Activated T-helper 2 cell treated with anti-CD3 and anti-CD28 coated beads, Interferon-gamma antibody, Interleukin-2, Interleukin-4, amounts not matched to agents 10 μg/mL and 5 μg/mL and 100 μg/mL, durations not matched to agents 14 hours and 24 hours and 36 hours (primary cell): ENCODE data around the gene PLXDC2. TPM values are rescaled to one million over a fixed set of nuclear protein-coding genes. Genes with fewer than 3 reads are reported as not detected.

Source experiments
- DNase-seq: peaks from one replicate; pipeline ENCODE4 v3.0.0; 2021; ENCODE audit warnings: low spot score
- H3K27ac Mint-ChIP-seq: one replicate; pipeline ENCODE4 v1.8.0; 2021; ENCODE audit warnings: mixed read lengths
- H3K27me3 Mint-ChIP-seq: one replicate; pipeline ENCODE4 v1.8.0; 2021; ENCODE audit warnings: low read depth, mixed read lengths
- H3K36me3 Mint-ChIP-seq: one replicate; pipeline ENCODE4 v1.8.0; 2021; ENCODE audit warnings: low read depth, mixed read lengths
- H3K4me1 Mint-ChIP-seq: one replicate; pipeline ENCODE4 v1.8.0; 2021; ENCODE audit warnings: low read depth, mixed read lengths
- H3K4me3 Mint-ChIP-seq: one replicate; pipeline ENCODE4 v1.8.0; 2021; ENCODE audit warnings: low read depth, mild to moderate bottlenecking, moderate library complexity, mixed read lengths
- H3K9me3 Mint-ChIP-seq: one replicate; pipeline ENCODE4 v1.8.0; 2021; ENCODE audit warnings: mixed read lengths
- intact Hi-C: fragments of 100-400 bp; cut with micrococcal nuclease; formaldehyde crosslinking; loops from one replicate; pipeline ENCODE4 v1.15.1; 2023
- total RNA-seq: library from RNA; stranded (reverse); gene quantifications from 2 replicates; pipeline ENCODE4 v1.2.3, GENCODE V29; 2022

Gene PLXDC2
- total RNA-seq, 1 donor from 2014 or later, result not detected

- Mint-ChIP-seq H3K27me3 (no peaks in the 10 kb centered on the region), H3K9me3 (peaks cover 18% of the 10 kb centered on the region), H3K27ac (no peak overlapping the region), H3K36me3 (no peaks in the 10 kb centered on the region), H3K4me3 (no peak overlapping the region), H3K4me1 (no peaks in the 10 kb centered on the region)
- intact Hi-C loops, result no loop called here
- no peak for DNase-seq
These were observed 60.3 kb downstream of the PLXDC2 start for GRCh38 chr10:19876570-19876969.

- Mint-ChIP-seq H3K9me3 (peaks cover 18% of the 10 kb centered on the region), H3K27me3 (no peaks in the 10 kb centered on the region), H3K27ac (no peak overlapping the region), H3K36me3 (no peaks in the 10 kb centered on the region), H3K4me1 (no peaks in the 10 kb centered on the region), H3K4me3 (no peak overlapping the region)
- DNase-seq, result no peak
- intact Hi-C loops, result no loop called here
These were observed 61.4 kb downstream of the PLXDC2 start for GRCh38 chr10:19877466-19878255.

- no peaks in the 10 kb centered on the region for H3K27me3 Mint-ChIP-seq
- intact Hi-C loops, result no loop called here
- no peak overlapping the region for H3K4me3 Mint-ChIP-seq
These were observed 66.4 kb downstream of the PLXDC2 start for GRCh38 chr10:19882621-19883020.

GRCh38 chr10:19888061-19888660 is 71.9 kb downstream of the PLXDC2 start:
- Mint-ChIP-seq H3K27me3 (no peaks in the 10 kb centered on the region), H3K36me3 (no peaks in the 10 kb centered on the region)

More at GRCh38 chr10:19882621-19883020, 66.4 kb downstream of the PLXDC2 start:
- Mint-ChIP-seq H3K9me3 (peaks cover 11% of the 10 kb centered on the region), H3K36me3 (no peaks in the 10 kb centered on the region), H3K27ac (no peak overlapping the region), H3K4me1 (no peaks in the 10 kb centered on the region)
- DNase-seq, result no peak

GRCh38 chr10:19889256-19889655 is 73.0 kb downstream of the PLXDC2 start:
- Mint-ChIP-seq H3K4me3 (no peak overlapping the region), H3K27me3 (no peaks in the 10 kb centered on the region), H3K4me1 (no peaks in the 10 kb centered on the region), H3K36me3 (no peaks in the 10 kb centered on the region), H3K9me3 (peaks cover 12% of the 10 kb centered on the region), H3K27ac (no peak overlapping the region)
- DNase-seq, result no peak
- intact Hi-C loops, result no loop called here

More at GRCh38 chr10:19888061-19888660, 71.9 kb downstream of the PLXDC2 start:
- H3K4me1 Mint-ChIP-seq, result no peaks in the 10 kb centered on the region
- intact Hi-C loops, result no loop called here
- H3K4me3 Mint-ChIP-seq, result no peak overlapping the region
- H3K9me3 Mint-ChIP-seq, result peaks cover 12% of the 10 kb centered on the region
- no peak for DNase-seq
- H3K27ac Mint-ChIP-seq, result no peak overlapping the region

- intact Hi-C loops, result no loop called here
- no peaks in the 10 kb centered on the region for H3K4me1 Mint-ChIP-seq
- peaks cover 12% of the 10 kb centered on the region for H3K9me3 Mint-ChIP-seq
- no peaks in the 10 kb centered on the region for H3K27me3 Mint-ChIP-seq
- no peaks in the 10 kb centered on the region for H3K36me3 Mint-ChIP-seq
- DNase-seq, result no peak
- no peak overlapping the region for H3K27ac Mint-ChIP-seq
- no peak overlapping the region for H3K4me3 Mint-ChIP-seq
These were observed 75.2 kb downstream of the PLXDC2 start for GRCh38 chr10:19891429-19891828.

GRCh38 chr10:19892270-19892669 is 76.0 kb downstream of the PLXDC2 start:
- peaks cover 9% of the 10 kb centered on the region for H3K9me3 Mint-ChIP-seq
- H3K4me3 Mint-ChIP-seq, result no peak overlapping the region
- intact Hi-C loops, result no loop called here
- H3K27me3 Mint-ChIP-seq, result no peaks in the 10 kb centered on the region
- DNase-seq, result no peak
- no peak overlapping the region for H3K27ac Mint-ChIP-seq
- H3K36me3 Mint-ChIP-seq, result no peaks in the 10 kb centered on the region
- no peaks in the 10 kb centered on the region for H3K4me1 Mint-ChIP-seq

GRCh38 chr10:19892677-19893076 is 76.4 kb downstream of the PLXDC2 start:
- Mint-ChIP-seq H3K4me3 (no peak overlapping the region), H3K9me3 (peaks cover 9% of the 10 kb centered on the region)

GRCh38 chr10:19895500-19895899 is 79.3 kb downstream of the PLXDC2 start:
- H3K36me3 Mint-ChIP-seq, result no peaks in the 10 kb centered on the region
- intact Hi-C loops, result no loop called here
- no peak for DNase-seq
- H3K27me3 Mint-ChIP-seq, result no peaks in the 10 kb centered on the region
- peaks cover 9% of the 10 kb centered on the region for H3K9me3 Mint-ChIP-seq
- H3K27ac Mint-ChIP-seq, result no peak overlapping the region
- no peaks in the 10 kb centered on the region for H3K4me1 Mint-ChIP-seq
- H3K4me3 Mint-ChIP-seq, result no peak overlapping the region

More at GRCh38 chr10:19892677-19893076, 76.4 kb downstream of the PLXDC2 start:
- DNase-seq, result no peak
- Mint-ChIP-seq H3K27me3 (no peaks in the 10 kb centered on the region), H3K36me3 (no peaks in the 10 kb centered on the region), H3K4me1 (no peaks in the 10 kb centered on the region), H3K27ac (no peak overlapping the region)
- intact Hi-C loops, result no loop called here

GRCh38 chr10:19902456-19902855 is 86.2 kb downstream of the PLXDC2 start:
- H3K27me3 Mint-ChIP-seq, result no peaks in the 10 kb centered on the region
- H3K27ac Mint-ChIP-seq, result no peak overlapping the region
- no peak overlapping the region for H3K4me3 Mint-ChIP-seq
- H3K36me3 Mint-ChIP-seq, result no peaks in the 10 kb centered on the region
- intact Hi-C loops, result no loop called here
- peaks cover 20% of the 10 kb centered on the region for H3K9me3 Mint-ChIP-seq
- no peak for DNase-seq
- H3K4me1 Mint-ChIP-seq, result no peaks in the 10 kb centered on the region

- H3K27ac Mint-ChIP-seq, result no peak overlapping the region
- intact Hi-C loops, result no loop called here
- no peaks in the 10 kb centered on the region for H3K4me1 Mint-ChIP-seq
- no peaks in the 10 kb centered on the region for H3K36me3 Mint-ChIP-seq
- no peak overlapping the region for H3K4me3 Mint-ChIP-seq
- DNase-seq, result no peak
- H3K27me3 Mint-ChIP-seq, result no peaks in the 10 kb centered on the region
- H3K9me3 Mint-ChIP-seq, result peaks cover 24% of the 10 kb centered on the region
These were observed 88.0 kb downstream of the PLXDC2 start for GRCh38 chr10:19904202-19904661.

GRCh38 chr10:19906108-19906791 is 90.0 kb downstream of the PLXDC2 start:
- DNase-seq, result no peak
- Mint-ChIP-seq H3K27me3 (no peaks in the 10 kb centered on the region), H3K4me1 (no peaks in the 10 kb centered on the region), H3K36me3 (no peaks in the 10 kb centered on the region), H3K27ac (no peak overlapping the region), H3K9me3 (peaks cover 28% of the 10 kb centered on the region), H3K4me3 (no peak overlapping the region)
- intact Hi-C loops, result no loop called here
